Measurements from ENCODE around the gene PRKN. TPM values are rescaled to one million over a fixed set of nuclear protein-coding genes. Genes with fewer than 3 reads are reported as not detected.

PRKN gene
- total and polyA plus RNA-seq, 2 experiments from 2014 or later = 1.2 to 2.3 TPM

GRCh38 chr6:162726947-162727321 lies 632 bp downstream of the PRKN start:
- in situ Hi-C loops (cut with MboI) = no loop called here
- H3K9me3 ChIP-seq (ENCODE audit: low read depth) = no peaks in the 10 kb centered on the region
- DNase-seq = peak; percentile 40
- TF ChIP-seq EZH2 (IDR thresholded peaks at IDR 0.05; ENCODE audit: insufficient read depth, poor library complexity, severe bottlenecking) (no peak), EZH2phosphoT487 (IDR thresholded peaks at IDR 0.05; ENCODE audit: insufficient read depth, low read depth) (no peak)
- 6% methylated on average over 12 to 13 of the region's 13 CpGs for WGBS, 2 experiments (ENCODE audit: low coverage in 1 of 2, low lambda C conversion rate in 2 of 2, missing lambda C conversion rate in 2 of 2)
- H3K9me2 ChIP-seq (ENCODE audit: insufficient read depth) = no peaks in the 10 kb centered on the region
- no peaks in the 10 kb centered on the region for H3F3A ChIP-seq (ENCODE audit: insufficient read depth)
- H3K27me3 ChIP-seq (replicated peaks; ENCODE audit: insufficient read depth) = no peaks in the 10 kb centered on the region
- H4K20me1 ChIP-seq (ENCODE audit: insufficient read depth) = no peaks in the 10 kb centered on the region
- no peaks in the 10 kb centered on the region for H3K36me3 ChIP-seq (ENCODE audit: low read depth)
- H2AFZ ChIP-seq = peak overlapping the region; percentile 95
- H3K4me3 ChIP-seq = peak overlapping the region; percentile 86
- H3K4me2 ChIP-seq (ENCODE audit: unreplicated experiment) = peak overlapping the region; percentile 79
- no peaks in the 10 kb centered on the region for H3K4me1 ChIP-seq (ENCODE audit: insufficient read depth)
- H3K9ac ChIP-seq = peak overlapping the region; percentile 89
- H3K27ac ChIP-seq = no peak overlapping the region
- no peaks in the 10 kb centered on the region for H3K79me2 ChIP-seq (ENCODE audit: insufficient read depth)

- no peak overlapping the region for H3K4me3 ChIP-seq
- H3K4me2 ChIP-seq (ENCODE audit: unreplicated experiment) = no peak overlapping the region
- no peaks in the 10 kb centered on the region for H3K9me3 ChIP-seq (ENCODE audit: low read depth)
- no peaks in the 10 kb centered on the region for H3K9me2 ChIP-seq (ENCODE audit: insufficient read depth)
- TF ChIP-seq EZH2phosphoT487 (IDR thresholded peaks at IDR 0.05; ENCODE audit: insufficient read depth, low read depth) = no peak
- TF ChIP-seq EZH2 (IDR thresholded peaks at IDR 0.05; ENCODE audit: insufficient read depth, poor library complexity, severe bottlenecking) = no peak
- no peaks in the 10 kb centered on the region for H3K36me3 ChIP-seq (ENCODE audit: low read depth)
- no peaks in the 10 kb centered on the region for H4K20me1 ChIP-seq (ENCODE audit: insufficient read depth)
- no peak overlapping the region for H3K9ac ChIP-seq
- H3K27ac ChIP-seq = no peak overlapping the region
- 70 to 71% methylated on average over 1 of the region's 1 CpG for WGBS, 2 experiments (ENCODE audit: low coverage in 1 of 2, low lambda C conversion rate in 2 of 2, missing lambda C conversion rate in 2 of 2)
- no peak overlapping the region for H2AFZ ChIP-seq
- H3K27me3 ChIP-seq (replicated peaks; ENCODE audit: insufficient read depth) = no peaks in the 10 kb centered on the region
- H3F3A ChIP-seq (ENCODE audit: insufficient read depth) = no peaks in the 10 kb centered on the region
- no peaks in the 10 kb centered on the region for H3K79me2 ChIP-seq (ENCODE audit: insufficient read depth)
- in situ Hi-C loops (cut with MboI) = no loop called here
- H3K4me1 ChIP-seq (ENCODE audit: insufficient read depth) = no peaks in the 10 kb centered on the region
- DNase-seq = no peak
Measured at GRCh38 chr6:162722633-162723032, 4.9 kb downstream of the PRKN start.

GRCh38 chr6:162722226-162722625 lies 5.3 kb downstream of the PRKN start:
- Histone ChIP-seq H2AFZ (no peak overlapping the region), H3K9ac (no peak overlapping the region), H3K9me2 (ENCODE audit: insufficient read depth) (no peaks in the 10 kb centered on the region), H3K27ac (no peak overlapping the region), H3K4me1 (ENCODE audit: insufficient read depth) (no peaks in the 10 kb centered on the region), H3K4me3 (no peak overlapping the region), H3K9me3 (ENCODE audit: low read depth) (no peaks in the 10 kb centered on the region), H3K36me3 (ENCODE audit: low read depth) (no peaks in the 10 kb centered on the region), H3K27me3 (replicated peaks; ENCODE audit: insufficient read depth) (no peaks in the 10 kb centered on the region), H3K4me2 (ENCODE audit: unreplicated experiment) (no peak overlapping the region), H4K20me1 (ENCODE audit: insufficient read depth) (no peaks in the 10 kb centered on the region), H3F3A (ENCODE audit: insufficient read depth) (no peaks in the 10 kb centered on the region), H3K79me2 (ENCODE audit: insufficient read depth) (no peaks in the 10 kb centered on the region)
- in situ Hi-C loops (cut with MboI) = no loop called here
- DNase-seq = no peak
- 49 to 66% methylated on average over 2 of the region's 2 CpGs for WGBS, 2 experiments (ENCODE audit: low coverage in 1 of 2, low lambda C conversion rate in 2 of 2, missing lambda C conversion rate in 2 of 2)
- TF ChIP-seq EZH2phosphoT487 (IDR thresholded peaks at IDR 0.05; ENCODE audit: insufficient read depth, low read depth) = no peak
- no peak for TF ChIP-seq EZH2 (IDR thresholded peaks at IDR 0.05; ENCODE audit: insufficient read depth, poor library complexity, severe bottlenecking)

- Histone ChIP-seq H4K20me1 (ENCODE audit: insufficient read depth) (no peaks in the 10 kb centered on the region), H3K9ac (no peak overlapping the region), H3K4me2 (ENCODE audit: unreplicated experiment) (no peak overlapping the region), H3K79me2 (ENCODE audit: insufficient read depth) (no peaks in the 10 kb centered on the region), H3F3A (ENCODE audit: insufficient read depth) (no peaks in the 10 kb centered on the region), H3K27ac (no peak overlapping the region), H2AFZ (no peak overlapping the region), H3K4me3 (no peak overlapping the region), H3K9me2 (ENCODE audit: insufficient read depth) (no peaks in the 10 kb centered on the region), H3K4me1 (ENCODE audit: insufficient read depth) (no peaks in the 10 kb centered on the region), H3K36me3 (ENCODE audit: low read depth) (no peaks in the 10 kb centered on the region), H3K27me3 (replicated peaks; ENCODE audit: insufficient read depth) (no peaks in the 10 kb centered on the region), H3K9me3 (ENCODE audit: low read depth) (no peaks in the 10 kb centered on the region)
- in situ Hi-C loops (cut with MboI) = no loop called here
- WGBS, 2 experiments (ENCODE audit: low coverage in 1 of 2, low lambda C conversion rate in 2 of 2, missing lambda C conversion rate in 2 of 2) = 88 to 95% methylated on average over 2 of the region's 2 CpGs
- no peak for DNase-seq
- no peak for TF ChIP-seq EZH2phosphoT487 (IDR thresholded peaks at IDR 0.05; ENCODE audit: insufficient read depth, low read depth)
- no peak for TF ChIP-seq EZH2 (IDR thresholded peaks at IDR 0.05; ENCODE audit: insufficient read depth, poor library complexity, severe bottlenecking)
Measured at GRCh38 chr6:162721404-162721687, 6.2 kb downstream of the PRKN start.

- no peaks in the 10 kb centered on the region for H3K36me3 ChIP-seq (ENCODE audit: low read depth)
- H3K27ac ChIP-seq = no peak overlapping the region
- WGBS, 2 experiments (ENCODE audit: low coverage in 1 of 2, low lambda C conversion rate in 2 of 2, missing lambda C conversion rate in 2 of 2) = 55 to 60% methylated on average over 1 of the region's 1 CpG
- no peaks in the 10 kb centered on the region for H3F3A ChIP-seq (ENCODE audit: insufficient read depth)
- DNase-seq = no peak
- no peaks in the 10 kb centered on the region for H3K27me3 ChIP-seq (replicated peaks; ENCODE audit: insufficient read depth)
- no peak overlapping the region for H3K4me2 ChIP-seq (ENCODE audit: unreplicated experiment)
- no peaks in the 10 kb centered on the region for H3K9me3 ChIP-seq (ENCODE audit: low read depth)
- H3K4me1 ChIP-seq (ENCODE audit: insufficient read depth) = no peaks in the 10 kb centered on the region
- H2AFZ ChIP-seq = no peak overlapping the region
- no peaks in the 10 kb centered on the region for H3K79me2 ChIP-seq (ENCODE audit: insufficient read depth)
- no peak overlapping the region for H3K9ac ChIP-seq
- H3K9me2 ChIP-seq (ENCODE audit: insufficient read depth) = no peaks in the 10 kb centered on the region
- H4K20me1 ChIP-seq (ENCODE audit: insufficient read depth) = no peaks in the 10 kb centered on the region
- TF ChIP-seq EZH2phosphoT487 (IDR thresholded peaks at IDR 0.05; ENCODE audit: insufficient read depth, low read depth) (no peak), EZH2 (IDR thresholded peaks at IDR 0.05; ENCODE audit: insufficient read depth, poor library complexity, severe bottlenecking) (no peak)
- in situ Hi-C loops (cut with MboI) = no loop called here
- no peak overlapping the region for H3K4me3 ChIP-seq
Measured at GRCh38 chr6:162719528-162719927, 8.0 kb downstream of the PRKN start.
